ENCODE results near the gene ADAMTS16.

The ADAMTS16 gene

GRCh38 chr5:5317976-5318375, 177.8 kb downstream of the ADAMTS16 start:
- DNase-seq, result no peak

GRCh38 chr5:5318426-5319190, 178.5 kb downstream of the ADAMTS16 start:
- no peak for DNase-seq

- DNase-seq, result no peak
Measured at GRCh38 chr5:5320062-5320805, 180.1 kb downstream of the ADAMTS16 start.

GRCh38 chr5:5321137-5321536, 181.0 kb downstream of the ADAMTS16 start:
- DNase-seq, result no peak

- no peak for DNase-seq
Measured at GRCh38 chr5:5323551-5323950, 183.4 kb downstream of the ADAMTS16 start.

GRCh38 chr5:5326115-5326758, 186.1 kb downstream of the ADAMTS16 start:
- no peak for DNase-seq

GRCh38 chr5:5327126-5327525, 187.0 kb downstream of the ADAMTS16 start:
- DNase-seq, result no peak

- no peak for DNase-seq
Measured at GRCh38 chr5:5330728-5331452, 190.8 kb downstream of the ADAMTS16 start.

- DNase-seq, result no peak
Measured at GRCh38 chr5:5331848-5332247, 191.7 kb downstream of the ADAMTS16 start.

- no peak for DNase-seq
Measured at GRCh38 chr5:5332287-5332686, 192.2 kb downstream of the ADAMTS16 start.

GRCh38 chr5:5335107-5335506, 195.0 kb downstream of the ADAMTS16 start:
- DNase-seq, result no peak

GRCh38 chr5:5335700-5336264, 195.7 kb downstream of the ADAMTS16 start:
- DNase-seq, result no peak

GRCh38 chr5:5339257-5339656, 199.1 kb downstream of the ADAMTS16 start:
- DNase-seq, result no peak

- DNase-seq, result no peak
Measured at GRCh38 chr5:5340206-5340729, 200.1 kb downstream of the ADAMTS16 start.

- no peak for DNase-seq
Measured at GRCh38 chr5:5341531-5342292, 201.6 kb downstream of the ADAMTS16 start.

GRCh38 chr5:5342784-5343183, 202.7 kb downstream of the ADAMTS16 start:
- no peak for DNase-seq

- DNase-seq, result no peak
Measured at GRCh38 chr5:5343568-5343967, 203.4 kb downstream of the ADAMTS16 start.

GRCh38 chr5:5344051-5344571, 204.0 kb downstream of the ADAMTS16 start:
- DNase-seq, result no peak

- DNase-seq, result no peak
Measured at GRCh38 chr5:5344606-5345005, 204.5 kb downstream of the ADAMTS16 start.

GRCh38 chr5:5347442-5347841, 207.3 kb downstream of the ADAMTS16 start:
- DNase-seq, result no peak

- DNase-seq, result no peak
Measured at GRCh38 chr5:5348135-5348534, 208.0 kb downstream of the ADAMTS16 start.

GRCh38 chr5:5348576-5348975, 208.4 kb downstream of the ADAMTS16 start:
- no peak for DNase-seq
